D721Med (cell line): ENCODE measurements around the gene GSTA1.

Experiments
- DNase-seq: peaks from one replicate; pipeline ENCODE4 v3.0.0; 2011; ENCODE audit warnings: low spot score; ENCODE audit not compliant: insufficient read length
- FAIRE-seq: peaks from 2 replicates; lab custom pipeline; 2011; peaks lifted over from hg19 to GRCh38; lab: Jason Lieb, UNC
- TF ChIP-seq, protein P1 (sequence below): IDR thresholded peaks from 2 replicates; pipeline ENCODE4 v1.5.1; 2012; ENCODE audit warnings: mild to moderate bottlenecking, control low read depth; ENCODE audit not compliant: insufficient read depth; ENCODE audit errors: missing control alignments

The GSTA1 gene

DNA sequence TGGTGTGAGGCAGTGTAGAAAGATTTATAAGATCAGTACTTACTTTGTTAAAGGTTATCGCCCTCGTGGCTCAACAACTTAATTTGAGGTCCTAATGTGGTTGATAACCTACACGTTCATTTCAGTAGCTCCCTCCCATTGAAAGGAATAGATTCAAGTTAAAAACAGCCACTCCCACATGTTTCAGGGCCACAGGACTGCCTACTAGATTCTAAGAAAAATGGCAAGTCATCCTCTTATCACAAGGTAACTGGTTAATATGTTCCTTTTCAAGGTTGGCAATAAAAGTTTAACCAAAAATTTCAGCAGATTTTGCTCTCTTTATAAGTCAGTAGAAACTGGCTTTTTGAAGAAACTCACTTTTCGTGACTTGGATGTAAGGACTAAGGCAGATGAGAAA lies 57.4 kb downstream of the GSTA1 start:
- no peak for DNase-seq
- TF ChIP-seq, protein P1, sequence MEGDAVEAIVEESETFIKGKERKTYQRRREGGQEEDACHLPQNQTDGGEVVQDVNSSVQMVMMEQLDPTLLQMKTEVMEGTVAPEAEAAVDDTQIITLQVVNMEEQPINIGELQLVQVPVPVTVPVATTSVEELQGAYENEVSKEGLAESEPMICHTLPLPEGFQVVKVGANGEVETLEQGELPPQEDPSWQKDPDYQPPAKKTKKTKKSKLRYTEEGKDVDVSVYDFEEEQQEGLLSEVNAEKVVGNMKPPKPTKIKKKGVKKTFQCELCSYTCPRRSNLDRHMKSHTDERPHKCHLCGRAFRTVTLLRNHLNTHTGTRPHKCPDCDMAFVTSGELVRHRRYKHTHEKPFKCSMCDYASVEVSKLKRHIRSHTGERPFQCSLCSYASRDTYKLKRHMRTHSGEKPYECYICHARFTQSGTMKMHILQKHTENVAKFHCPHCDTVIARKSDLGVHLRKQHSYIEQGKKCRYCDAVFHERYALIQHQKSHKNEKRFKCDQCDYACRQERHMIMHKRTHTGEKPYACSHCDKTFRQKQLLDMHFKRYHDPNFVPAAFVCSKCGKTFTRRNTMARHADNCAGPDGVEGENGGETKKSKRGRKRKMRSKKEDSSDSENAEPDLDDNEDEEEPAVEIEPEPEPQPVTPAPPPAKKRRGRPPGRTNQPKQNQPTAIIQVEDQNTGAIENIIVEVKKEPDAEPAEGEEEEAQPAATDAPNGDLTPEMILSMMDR: no peak
- no peak for FAIRE-seq

DNA sequence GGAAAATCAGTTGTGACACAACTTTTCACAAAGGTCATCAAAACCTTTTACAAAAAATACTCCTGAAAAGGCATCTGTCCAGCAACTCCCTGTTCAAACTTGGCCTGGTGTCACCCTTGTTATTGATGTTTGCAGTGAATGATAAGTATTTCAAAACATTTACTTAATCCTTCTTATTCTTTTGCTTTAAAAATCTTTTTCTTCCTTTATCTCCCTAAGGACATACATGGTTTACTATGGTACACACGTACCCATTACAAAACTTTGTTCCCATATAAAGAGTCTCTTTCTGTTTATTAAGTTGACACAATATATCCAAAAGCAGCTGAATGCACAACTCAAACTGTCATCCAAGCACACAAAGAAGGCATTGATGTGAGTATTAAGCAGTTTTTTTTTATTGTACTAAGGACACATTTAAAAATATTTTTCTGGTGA lies 57.8 kb downstream of the GSTA1 start:
- DNase-seq (no peak), FAIRE-seq (no peak)
- TF ChIP-seq, protein P1: no peak

DNA sequence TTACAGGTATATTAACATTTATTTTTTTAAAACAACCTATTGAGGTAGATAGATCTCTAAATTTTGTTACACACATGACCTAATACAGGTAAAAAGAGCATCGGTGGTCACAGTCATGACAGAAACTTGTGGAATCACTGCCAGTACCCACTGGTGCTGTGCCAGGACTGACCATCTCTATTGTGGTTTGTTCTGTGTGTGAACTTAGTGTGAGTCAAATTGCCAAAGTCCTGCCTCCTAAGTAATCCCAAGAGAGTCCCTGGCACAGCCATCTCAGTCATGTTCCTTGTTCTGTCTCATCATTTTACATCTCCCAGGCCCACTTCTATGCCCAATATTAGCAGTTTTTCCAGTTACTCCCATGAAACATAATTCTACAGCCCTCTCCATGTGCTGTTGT lies 61.7 kb downstream of the GSTA1 start:
- FAIRE-seq (no peak), DNase-seq (no peak)
- TF ChIP-seq, protein P1: no peak
